Lower lobe of right lung (tissue), 2 donors: ENCODE data around the gene B9D2. TPM values are rescaled to one million over a fixed set of nuclear protein-coding genes. Genes with fewer than 3 reads are reported as not detected.
A peak's percentile ranks its signal among the peaks of the same experiment; 100 is the strongest.

Source experiments
- ATAC-seq, 2 donors: fragments of 200-7000 bp; cut with Tn5 transposase; one replicate each; pipeline ENCODE4 v1.9.1; 2020 to 2022; ENCODE audit warnings: mild to moderate bottlenecking in 2 of 2, moderate library complexity in 2 of 2
- DNase-seq: peaks from one replicate; pipeline ENCODE4 v3.0.0-alpha.2; 2020
- H3K27ac ChIP-seq: fragments of 200-600 bp; one replicate; pipeline ENCODE4 v1.8.0; 2022
- H3K27me3 ChIP-seq: fragments of 200-600 bp; one replicate; pipeline ENCODE4 v1.8.0; 2022; ENCODE audit warnings: low read depth
- H3K36me3 ChIP-seq: fragments of 200-600 bp; one replicate; pipeline ENCODE4 v1.8.0; 2022; ENCODE audit warnings: mild to moderate bottlenecking
- H3K4me1 ChIP-seq: fragments of 200-600 bp; one replicate; pipeline ENCODE4 v1.8.0; 2022
- H3K4me3 ChIP-seq: fragments of 200-600 bp; one replicate; pipeline ENCODE4 v1.8.0; 2022; ENCODE audit warnings: mild to moderate bottlenecking
- H3K9me3 ChIP-seq: fragments of 200-600 bp; one replicate; pipeline ENCODE4 v1.8.0; 2022
- CTCF ChIP-seq: fragments of 200-600 bp; IDR thresholded peaks from one replicate; pipeline ENCODE4 v1.8.0; 2022; ENCODE audit warnings: antibody characterized with exemption, mild to moderate bottlenecking
- intact Hi-C: fragments of 100-400 bp; cut with DNase I; formaldehyde crosslinking; loops from one replicate; pipeline ENCODE4 v1.11.0; 2022
- total RNA-seq: library from RNA; stranded (reverse); fragmentation: NEBNext Ultra II Directional; extraction: Animal tissue kit (Norgen Biotek cat#: 25700); gene quantifications from one replicate; pipeline ENCODE4 v1.2.1, GENCODE V29; 2021
- donor health status: DM: no; HTN: yes; CAD: no; lungs with severe emphysema.

B9D2 gene
- total RNA-seq, 1 donor from 2014 or later = 8.2 TPM

- no peaks in the 10 kb centered on the region for H3K27me3 ChIP-seq
- ATAC-seq = peak; percentile 1 to 14
- peak overlapping the region; percentile 45 for H3K4me3 ChIP-seq
- H3K4me1 ChIP-seq = peaks cover 85% of the 10 kb centered on the region
- DNase-seq = peak; percentile 79
- no peak for TF ChIP-seq CTCF
- no peaks in the 10 kb centered on the region for H3K9me3 ChIP-seq
- intact Hi-C loops = no loop called here
- H3K27ac ChIP-seq = peak overlapping the region; percentile 86
- peaks cover 32% of the 10 kb centered on the region for H3K36me3 ChIP-seq
Observed at GRCh38 chr19:41324921-41325639, 38.9 kb downstream of the B9D2 start.

GRCh38 chr19:41324231-41324702, 39.7 kb downstream of the B9D2 start:
- Histone ChIP-seq H3K27me3 (no peaks in the 10 kb centered on the region), H3K4me1 (peaks cover 82% of the 10 kb centered on the region), H3K36me3 (peaks cover 34% of the 10 kb centered on the region), H3K27ac (peak overlapping the region; percentile 86), H3K4me3 (no peak overlapping the region), H3K9me3 (no peaks in the 10 kb centered on the region)
- TF ChIP-seq CTCF = no peak
- DNase-seq = no peak
- ATAC-seq = no peak
- intact Hi-C loops = no loop called here

- ATAC-seq (peak in 1 of 2 donors; percentile 4), DNase-seq (no peak)
- intact Hi-C loops = no loop called here
Observed at GRCh38 chr19:41323430-41324125, 40.4 kb downstream of the B9D2 start.

GRCh38 chr19:41323023-41323422, 40.9 kb downstream of the B9D2 start:
- peak overlapping the region; percentile 86 for H3K27ac ChIP-seq
- H3K4me3 ChIP-seq = no peak overlapping the region
- peaks cover 69% of the 10 kb centered on the region for H3K4me1 ChIP-seq
- DNase-seq (no peak), ATAC-seq (no peak)
- H3K9me3 ChIP-seq = no peaks in the 10 kb centered on the region
- peaks cover 46% of the 10 kb centered on the region for H3K36me3 ChIP-seq
- no peaks in the 10 kb centered on the region for H3K27me3 ChIP-seq
- TF ChIP-seq CTCF = no peak
- intact Hi-C loops = no loop called here

More at GRCh38 chr19:41323430-41324125, 40.4 kb downstream of the B9D2 start:
- Histone ChIP-seq H3K4me3 (no peak overlapping the region), H3K4me1 (peaks cover 75% of the 10 kb centered on the region), H3K27me3 (no peaks in the 10 kb centered on the region), H3K9me3 (no peaks in the 10 kb centered on the region), H3K36me3 (peaks cover 41% of the 10 kb centered on the region), H3K27ac (peak overlapping the region; percentile 86)
- no peak for TF ChIP-seq CTCF

GRCh38 chr19:41322451-41322850, 41.5 kb downstream of the B9D2 start:
- H3K4me1 ChIP-seq = peaks cover 63% of the 10 kb centered on the region
- H3K27me3 ChIP-seq = no peaks in the 10 kb centered on the region
- H3K36me3 ChIP-seq = peaks cover 52% of the 10 kb centered on the region
- DNase-seq (no peak), ATAC-seq (no peak)
- no peak for TF ChIP-seq CTCF
- no peak overlapping the region for H3K4me3 ChIP-seq
- H3K27ac ChIP-seq = peak overlapping the region; percentile 86
- no peaks in the 10 kb centered on the region for H3K9me3 ChIP-seq
- intact Hi-C loops = no loop called here
